GM12873 (cell line): Measurements from ENCODE around the gene IL4.

ENCODE experiments used
- TF ChIP-seq, protein P1 (sequence below): IDR thresholded peaks from 2 replicates; pipeline ENCODE4 v1.5.1; 2012; ENCODE audit warnings: low read depth, mild to moderate bottlenecking, moderate library complexity, low read length, control low read depth; ENCODE audit not compliant: insufficient read depth; ENCODE audit errors: missing control alignments

Gene IL4

DNA sequence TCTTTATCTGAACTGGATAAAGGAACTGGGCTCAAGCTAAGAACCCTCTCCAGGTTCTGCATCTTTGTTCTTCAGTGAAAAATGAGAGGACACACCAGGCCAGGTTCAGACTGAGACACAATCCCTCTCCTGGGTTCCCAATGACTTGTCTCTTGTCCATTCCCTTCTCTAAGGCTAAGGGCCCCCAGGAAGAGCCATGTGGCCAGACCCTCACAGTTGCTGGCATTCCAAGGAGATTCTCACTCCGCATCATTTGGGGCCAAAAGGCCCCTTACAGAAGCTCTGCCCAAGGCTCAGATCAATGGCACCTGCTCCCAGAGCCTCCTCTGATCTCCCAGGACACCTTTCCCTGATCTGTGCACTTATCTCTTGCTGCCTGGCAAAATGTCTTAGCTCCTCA, 4.9 kb downstream of the IL4 start:
- TF ChIP-seq, protein P1, sequence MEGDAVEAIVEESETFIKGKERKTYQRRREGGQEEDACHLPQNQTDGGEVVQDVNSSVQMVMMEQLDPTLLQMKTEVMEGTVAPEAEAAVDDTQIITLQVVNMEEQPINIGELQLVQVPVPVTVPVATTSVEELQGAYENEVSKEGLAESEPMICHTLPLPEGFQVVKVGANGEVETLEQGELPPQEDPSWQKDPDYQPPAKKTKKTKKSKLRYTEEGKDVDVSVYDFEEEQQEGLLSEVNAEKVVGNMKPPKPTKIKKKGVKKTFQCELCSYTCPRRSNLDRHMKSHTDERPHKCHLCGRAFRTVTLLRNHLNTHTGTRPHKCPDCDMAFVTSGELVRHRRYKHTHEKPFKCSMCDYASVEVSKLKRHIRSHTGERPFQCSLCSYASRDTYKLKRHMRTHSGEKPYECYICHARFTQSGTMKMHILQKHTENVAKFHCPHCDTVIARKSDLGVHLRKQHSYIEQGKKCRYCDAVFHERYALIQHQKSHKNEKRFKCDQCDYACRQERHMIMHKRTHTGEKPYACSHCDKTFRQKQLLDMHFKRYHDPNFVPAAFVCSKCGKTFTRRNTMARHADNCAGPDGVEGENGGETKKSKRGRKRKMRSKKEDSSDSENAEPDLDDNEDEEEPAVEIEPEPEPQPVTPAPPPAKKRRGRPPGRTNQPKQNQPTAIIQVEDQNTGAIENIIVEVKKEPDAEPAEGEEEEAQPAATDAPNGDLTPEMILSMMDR, result no peak

DNA sequence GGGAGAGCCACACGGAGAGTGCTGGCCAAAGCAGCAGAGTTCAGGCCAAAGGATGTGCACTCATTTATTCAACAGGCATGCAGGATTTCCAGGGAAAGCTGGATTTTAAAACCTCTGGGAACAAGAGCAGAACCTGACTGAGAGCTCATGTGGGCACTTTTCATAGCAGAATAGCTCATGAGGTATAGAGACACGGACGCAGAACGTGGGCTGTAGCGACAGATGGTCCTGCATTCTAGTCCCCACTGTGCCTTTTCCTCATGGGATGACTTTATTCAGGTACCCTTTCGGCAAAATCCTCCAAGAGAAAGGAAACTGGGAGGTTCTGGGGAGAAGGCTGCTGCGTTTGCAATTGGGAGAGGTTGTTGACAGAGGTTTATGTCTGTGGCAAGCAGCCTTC, 5.4 kb downstream of the IL4 start:
- TF ChIP-seq, protein P1, result no peak

DNA sequence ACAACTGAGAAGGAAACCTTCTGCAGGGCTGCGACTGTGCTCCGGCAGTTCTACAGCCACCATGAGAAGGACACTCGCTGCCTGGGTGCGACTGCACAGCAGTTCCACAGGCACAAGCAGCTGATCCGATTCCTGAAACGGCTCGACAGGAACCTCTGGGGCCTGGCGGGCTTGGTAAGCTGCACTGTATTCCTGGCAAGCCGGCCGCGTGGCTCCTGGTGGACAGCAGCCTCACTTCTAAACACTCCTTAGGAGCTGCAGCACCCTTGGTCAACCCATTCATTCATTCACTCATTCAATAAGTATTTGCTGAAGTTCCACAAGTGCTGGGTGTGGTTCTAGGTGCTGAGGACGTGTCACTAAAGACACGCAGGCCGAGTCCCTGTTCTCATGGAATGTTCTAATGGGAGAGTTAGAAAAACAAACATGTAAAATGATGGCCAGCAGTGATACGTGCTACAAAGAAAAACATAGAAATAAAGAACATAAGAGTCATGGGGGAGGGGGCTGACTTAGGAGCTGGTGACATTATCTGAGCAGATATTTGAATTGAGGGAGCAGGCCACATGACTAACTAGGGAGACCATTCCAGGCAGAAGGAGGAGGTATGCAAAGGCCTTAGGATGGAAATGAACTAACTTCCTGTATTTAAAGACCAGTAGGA, 6.1 kb downstream of the IL4 start:
- TF ChIP-seq, protein P1, result no peak

DNA sequence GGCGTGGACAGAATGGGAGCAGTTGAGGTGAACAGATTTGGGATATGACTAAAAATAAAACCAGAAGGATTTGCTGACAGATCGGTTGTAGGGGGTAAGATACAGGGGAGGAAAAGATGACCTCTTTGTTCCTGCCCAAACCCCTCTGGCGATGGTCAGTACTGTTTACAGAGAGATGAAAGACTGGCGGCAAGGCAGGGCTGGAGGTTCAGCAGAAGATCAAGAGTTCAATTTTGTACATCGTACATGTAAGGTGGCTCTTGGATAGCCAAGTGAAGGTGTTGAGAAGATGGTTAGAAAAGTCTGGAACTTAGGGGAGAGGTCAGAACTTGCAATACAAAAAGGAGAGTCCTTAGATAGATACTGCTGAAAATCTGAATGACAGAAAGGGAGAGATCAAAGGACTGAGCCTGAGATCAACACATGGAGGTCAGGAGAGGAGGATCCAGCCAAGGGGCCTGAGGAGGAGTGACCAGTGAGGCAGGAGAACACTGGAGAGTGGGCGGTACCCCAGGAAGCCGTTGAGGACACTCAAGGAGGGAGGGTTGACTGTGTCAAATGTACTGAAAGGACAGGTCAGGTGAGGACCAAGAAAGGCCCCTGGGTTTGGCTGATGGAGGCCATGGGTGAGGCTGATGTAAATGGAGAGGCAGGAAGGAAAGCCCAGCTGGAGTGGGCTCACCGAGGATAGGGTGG, 7.1 kb downstream of the IL4 start:
- TF ChIP-seq, protein P1, result no peak

DNA sequence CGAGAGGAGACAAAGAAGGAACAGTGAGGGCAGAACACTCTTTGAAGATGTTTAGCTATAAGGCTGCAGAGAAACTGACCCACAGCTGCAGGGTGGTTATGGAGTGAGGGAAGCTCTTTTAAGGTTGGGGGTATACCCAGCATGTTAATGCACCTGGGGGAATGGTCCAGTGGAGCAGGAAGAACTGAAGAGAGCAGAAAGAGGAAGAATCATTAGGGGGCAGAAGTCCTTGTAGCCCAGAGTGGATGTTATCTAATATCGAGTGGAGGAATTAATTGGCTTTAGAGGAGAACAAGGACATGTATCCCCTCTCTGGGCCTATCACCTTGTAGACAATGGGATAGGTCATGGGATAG, 7.7 kb downstream of the IL4 start:
- TF ChIP-seq, protein P1, result no peak

DNA sequence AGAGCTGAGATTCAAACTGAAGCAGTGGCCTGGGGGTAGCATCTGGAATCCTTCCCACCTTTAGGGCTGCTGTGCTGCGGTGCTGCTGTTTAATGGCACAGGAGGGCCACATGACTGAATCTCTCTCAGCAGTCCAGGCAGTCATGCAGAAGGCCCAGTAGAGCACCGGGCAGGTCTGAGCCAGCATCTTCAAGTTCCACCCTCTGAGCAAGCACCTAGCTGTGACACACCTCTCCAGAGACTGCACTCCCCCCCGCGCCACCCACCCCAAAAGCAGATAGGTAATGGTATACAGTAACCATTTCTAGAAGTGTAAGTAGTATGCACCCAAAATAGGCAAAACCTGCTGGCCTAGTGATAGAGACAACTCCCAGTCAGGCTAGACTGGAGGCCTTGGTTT, 8.2 kb downstream of the IL4 start:
- TF ChIP-seq, protein P1, result no peak

DNA sequence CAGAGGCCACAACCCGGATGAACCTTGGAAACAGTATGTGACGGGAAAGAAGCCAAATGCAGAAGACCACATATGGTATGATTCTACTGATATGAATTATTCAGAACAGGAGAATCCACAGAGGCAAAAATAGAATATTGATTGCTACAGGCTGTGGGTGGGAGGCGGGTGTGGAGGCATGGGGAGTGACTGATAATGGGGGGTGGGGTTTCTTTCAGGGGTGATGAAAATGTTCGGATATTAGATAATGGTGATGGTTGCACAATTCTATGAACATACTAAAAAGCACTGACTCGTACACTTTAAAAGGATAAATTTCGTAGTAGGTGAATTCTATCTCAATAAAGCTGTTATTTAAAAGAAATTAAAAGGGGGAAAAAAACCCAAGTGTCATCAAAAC, 10.7 kb downstream of the IL4 start:
- TF ChIP-seq, protein P1, result no peak
